SJCRH30 (cell line): ENCODE data around the gene RSF1. TPM values are rescaled to one million over a fixed set of nuclear protein-coding genes. Genes with fewer than 3 reads are reported as not detected.
A peak's percentile ranks its signal among the peaks of the same experiment; 100 is the strongest.
"Not testable (repeated sequence)": the region's sequence is repeated elsewhere in the genome, so short reads cannot be mapped to it uniquely, and the experiment has no call there.

ENCODE experiments used
- DNase-seq, 2 experiments: peaks; one replicate each; pipeline ENCODE4 v3.0.0-alpha.2; 2015 to 2020
- H3K27ac ChIP-seq: fragments of 250-450 bp; sonication (Bioruptor Pico); 2 replicates; pipeline ENCODE4 v1.5.1; 2020; ENCODE audit warnings: mild to moderate bottlenecking, moderate library complexity
- H3K27me3 ChIP-seq: fragments of 250-450 bp; sonication (Bioruptor Pico); 2 replicates; pipeline ENCODE4 v1.5.1; 2020; ENCODE audit warnings: mild to moderate bottlenecking, moderate library complexity
- H3K36me3 ChIP-seq: fragments of 250-450 bp; sonication (Bioruptor Pico); 2 replicates; pipeline ENCODE4 v1.5.1; 2020; ENCODE audit warnings: mild to moderate bottlenecking, moderate library complexity
- H3K4me1 ChIP-seq: fragments of 250-450 bp; sonication (Bioruptor Pico); 2 replicates; pipeline ENCODE4 v1.5.1; 2020; ENCODE audit warnings: mild to moderate bottlenecking, moderate library complexity
- H3K4me3 ChIP-seq: fragments of 250-450 bp; sonication (Bioruptor Pico); 2 replicates; pipeline ENCODE4 v1.5.1; 2020; ENCODE audit warnings: mild to moderate bottlenecking, moderate library complexity
- H3K9me3 ChIP-seq: fragments of 250-450 bp; sonication (Bioruptor Pico); replicated peaks from 2 replicates; pipeline ENCODE4 v1.5.1; 2020; ENCODE audit warnings: mild to moderate bottlenecking, moderate library complexity
- total RNA-seq: library from RNA; depleted of rRNA; stranded (reverse); fragments of >200 nt; shearing (Covaris generic); gene quantifications from 2 replicates; pipeline ENCODE4 v1.2.3, GENCODE V29; 2014

Gene RSF1
- total RNA-seq, 1 experiment from 2014 or later: 56.1 TPM

DNA sequence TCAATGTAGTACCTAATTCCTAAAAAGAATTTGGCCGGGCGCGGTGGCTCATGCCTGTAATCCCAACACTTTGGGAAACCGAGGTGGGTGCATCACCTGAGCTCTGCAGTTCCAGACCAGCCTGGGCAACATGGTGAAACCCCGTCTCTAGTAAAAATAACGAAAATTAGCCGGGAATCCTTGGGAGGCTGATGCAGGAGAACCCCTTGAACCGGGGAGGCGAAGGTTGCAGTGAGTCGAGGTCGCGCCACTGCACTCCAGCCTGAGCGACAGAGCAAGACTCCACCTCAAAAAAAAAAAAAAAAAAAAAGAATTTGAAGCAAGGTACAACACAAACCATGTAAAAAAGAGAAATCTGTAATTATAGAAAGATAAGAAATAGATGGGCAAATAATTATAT, 1.6 kb upstream of the RSF1 start:
- DNase-seq: peak in 1 of 2 experiments; percentile 5
- not testable (repeated sequence) for H3K4me1 ChIP-seq, H3K9me3 ChIP-seq, H3K36me3 ChIP-seq, H3K27me3 ChIP-seq, H3K27ac ChIP-seq
- H3K4me3 ChIP-seq: peak overlapping the region; percentile 84

- Histone ChIP-seq H3K9me3 (no peaks in the 10 kb centered on the region), H3K27ac (no peak overlapping the region; the same call in 1 of the 2 replicates), H3K27me3 (no peaks in the 10 kb centered on the region), H3K4me1 (no peaks in the 10 kb centered on the region), H3K4me3 (peak overlapping the region; percentile 84), H3K36me3 (no peaks in the 10 kb centered on the region)
- peak in 1 of 2 experiments; percentile 29 for DNase-seq
Observed at GRCh38 chr11:77821349-77821851, 878 bp upstream of the RSF1 start.

GRCh38 chr11:77819921-77820564, 479 bp downstream of the RSF1 start:
- Histone ChIP-seq H3K9me3 (no peaks in the 10 kb centered on the region), H3K4me1 (no peaks in the 10 kb centered on the region), H3K27me3 (no peaks in the 10 kb centered on the region), H3K36me3 (no peaks in the 10 kb centered on the region), H3K4me3 (peak overlapping the region; percentile 84), H3K27ac (peak overlapping the region; percentile 68)
- peak in 1 of 2 experiments; percentile 45 for DNase-seq

- Histone ChIP-seq H3K4me3 (peak overlapping the region; percentile 84), H3K27ac (peak overlapping the region; percentile 68), H3K36me3 (no peaks in the 10 kb centered on the region), H3K27me3 (no peaks in the 10 kb centered on the region), H3K9me3 (peaks cover 5% of the 10 kb centered on the region; the same call in 1 of the 2 replicates), H3K4me1 (no peaks in the 10 kb centered on the region)
- peak; percentile 85 to 88 for DNase-seq
Observed at GRCh38 chr11:77819411-77819920, 1.1 kb downstream of the RSF1 start.

- H3K9me3 ChIP-seq: peaks cover 6% of the 10 kb centered on the region; the same call in 1 of the 2 replicates
- H3K27me3 ChIP-seq: no peaks in the 10 kb centered on the region
- H3K4me1 ChIP-seq: no peaks in the 10 kb centered on the region
- DNase-seq: no peak
- H3K27ac ChIP-seq: no peak overlapping the region
- no peak overlapping the region for H3K4me3 ChIP-seq
- H3K36me3 ChIP-seq: peaks cover 14% of the 10 kb centered on the region
Observed at GRCh38 chr11:77815459-77815858, 5.1 kb downstream of the RSF1 start.

GRCh38 chr11:77814848-77815247, 5.7 kb downstream of the RSF1 start:
- H3K36me3 ChIP-seq: peaks cover 14% of the 10 kb centered on the region
- no peak overlapping the region for H3K27ac ChIP-seq
- no peaks in the 10 kb centered on the region for H3K4me1 ChIP-seq
- H3K9me3 ChIP-seq: peaks cover 6% of the 10 kb centered on the region; the same call in 1 of the 2 replicates
- DNase-seq: no peak
- no peaks in the 10 kb centered on the region for H3K27me3 ChIP-seq
- no peak overlapping the region for H3K4me3 ChIP-seq

GRCh38 chr11:77813256-77813655, 7.3 kb downstream of the RSF1 start:
- H3K4me3 ChIP-seq: no peak overlapping the region
- H3K27ac ChIP-seq: no peak overlapping the region
- no peak for DNase-seq
- H3K36me3 ChIP-seq: peaks cover 16% of the 10 kb centered on the region
- no peaks in the 10 kb centered on the region for H3K27me3 ChIP-seq
- peaks cover 6% of the 10 kb centered on the region; the same call in 1 of the 2 replicates for H3K9me3 ChIP-seq
- H3K4me1 ChIP-seq: no peaks in the 10 kb centered on the region

GRCh38 chr11:77806993-77807392, 13.5 kb downstream of the RSF1 start:
- no peaks in the 10 kb centered on the region for H3K4me1 ChIP-seq
- H3K27me3 ChIP-seq: no peaks in the 10 kb centered on the region
- no peak overlapping the region for H3K27ac ChIP-seq
- H3K36me3 ChIP-seq: peaks cover 9% of the 10 kb centered on the region
- no peak overlapping the region for H3K4me3 ChIP-seq
- no peak for DNase-seq
- no peaks in the 10 kb centered on the region for H3K9me3 ChIP-seq

DNA sequence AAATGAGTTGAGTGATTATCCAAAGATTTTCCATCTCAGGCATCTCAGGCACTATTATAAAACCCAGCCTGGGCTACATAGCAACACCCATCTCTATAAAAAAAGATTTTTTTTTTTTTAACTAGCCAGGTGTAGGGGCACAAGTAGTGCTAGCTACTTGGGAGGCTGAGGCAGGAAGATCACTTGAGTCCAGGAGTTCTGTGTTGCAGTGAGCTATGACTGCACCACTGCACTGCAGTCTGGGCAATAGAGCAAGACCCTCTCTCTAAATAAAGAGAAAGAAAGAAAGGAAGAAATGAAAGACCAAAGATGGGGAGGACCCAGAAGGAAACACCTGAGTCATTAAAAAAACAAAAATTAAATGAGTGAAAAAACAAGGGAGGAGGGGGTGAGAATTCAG, 14.1 kb downstream of the RSF1 start:
- Histone ChIP-seq H3K36me3 (peaks cover 5% of the 10 kb centered on the region), H3K27ac (no peak overlapping the region), H3K27me3 (no peaks in the 10 kb centered on the region), H3K9me3 (no peaks in the 10 kb centered on the region), H3K4me3 (no peak overlapping the region), H3K4me1 (no peaks in the 10 kb centered on the region)
- DNase-seq: no peak

DNA sequence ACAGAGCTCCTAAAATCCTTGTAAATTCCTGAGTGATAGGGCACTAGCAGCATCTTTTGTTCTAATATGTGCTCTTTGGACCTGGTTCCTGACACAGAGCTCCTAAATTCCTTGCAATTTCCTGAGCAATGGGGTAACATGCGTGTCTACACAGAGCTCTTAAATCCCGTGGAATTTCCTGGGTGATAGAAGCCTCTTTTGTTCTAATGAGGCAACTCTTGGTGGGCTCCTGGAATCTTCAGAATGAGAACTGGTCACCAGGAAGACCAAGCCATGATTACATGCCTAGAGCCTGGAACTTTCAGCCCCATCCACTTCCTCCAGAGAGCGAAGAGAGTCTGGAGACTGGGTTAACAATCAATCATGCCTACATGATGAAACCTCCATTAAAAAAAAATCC, 19.0 kb downstream of the RSF1 start:
- no peak for DNase-seq
- peaks cover 4% of the 10 kb centered on the region; the same call in 1 of the 2 replicates for H3K36me3 ChIP-seq
- no peak overlapping the region for H3K4me3 ChIP-seq
- H3K4me1 ChIP-seq: no peaks in the 10 kb centered on the region
- H3K27me3 ChIP-seq: no peaks in the 10 kb centered on the region
- no peak overlapping the region for H3K27ac ChIP-seq
- H3K9me3 ChIP-seq: peaks cover 5% of the 10 kb centered on the region; the same call in 1 of the 2 replicates

DNA sequence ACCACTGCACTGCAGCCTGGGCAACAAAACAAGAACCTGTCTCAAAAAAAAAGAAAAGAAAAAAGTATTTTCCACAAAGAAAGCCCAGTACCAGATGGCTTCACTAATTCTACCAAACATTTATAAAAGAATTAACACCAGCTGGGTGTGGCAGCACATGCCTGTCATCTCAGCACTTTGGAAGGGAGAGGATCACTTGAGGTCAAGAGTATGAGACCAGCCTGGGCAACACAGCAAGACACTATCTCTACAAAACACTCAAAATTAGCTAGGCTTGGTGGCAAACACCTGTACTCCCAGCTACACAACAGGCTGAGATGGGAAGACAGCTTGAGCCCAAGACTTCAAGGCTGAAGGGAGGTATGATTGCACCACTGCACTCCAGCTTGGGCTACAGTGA, 20.1 kb downstream of the RSF1 start:
- Histone ChIP-seq H3K9me3 (peaks cover 5% of the 10 kb centered on the region; the same call in 1 of the 2 replicates), H3K27me3 (no peaks in the 10 kb centered on the region), H3K4me1 (no peaks in the 10 kb centered on the region), H3K4me3 (no peak overlapping the region), H3K27ac (no peak overlapping the region), H3K36me3 (peaks cover 4% of the 10 kb centered on the region; the same call in 1 of the 2 replicates)
- DNase-seq: no peak

- no peaks in the 10 kb centered on the region for H3K4me1 ChIP-seq
- no peak for DNase-seq
- H3K27ac ChIP-seq: no peak overlapping the region
- H3K36me3 ChIP-seq: peaks cover 4% of the 10 kb centered on the region; the same call in 1 of the 2 replicates
- peaks cover 5% of the 10 kb centered on the region; the same call in 1 of the 2 replicates for H3K9me3 ChIP-seq
- no peak overlapping the region for H3K4me3 ChIP-seq
- H3K27me3 ChIP-seq: no peaks in the 10 kb centered on the region
Observed at GRCh38 chr11:77799338-77799737, 21.2 kb downstream of the RSF1 start.

DNA sequence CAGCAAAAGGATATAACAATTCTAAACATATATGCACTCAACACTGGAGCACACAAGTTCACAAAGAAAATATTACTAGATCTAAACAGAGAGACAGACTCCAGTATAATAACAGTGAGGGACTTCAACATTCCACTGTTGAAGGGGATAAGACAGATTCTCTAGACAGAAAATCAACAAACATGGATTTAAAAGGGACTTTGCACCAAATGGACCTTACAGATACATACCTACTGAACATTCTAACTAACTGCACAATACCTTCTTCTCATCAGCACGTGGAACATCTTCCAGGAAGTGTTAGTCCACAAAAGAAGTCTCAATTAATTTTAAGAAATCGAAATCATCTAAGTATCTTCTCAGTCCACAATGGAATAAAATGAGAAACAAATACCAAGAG, 26.6 kb downstream of the RSF1 start:
- no peak overlapping the region for H3K4me3 ChIP-seq
- H3K36me3 ChIP-seq: peaks cover 4% of the 10 kb centered on the region; the same call in 1 of the 2 replicates
- H3K4me1 ChIP-seq: no peaks in the 10 kb centered on the region
- H3K9me3 ChIP-seq: peaks cover 5% of the 10 kb centered on the region; the same call in 1 of the 2 replicates
- H3K27me3 ChIP-seq: no peaks in the 10 kb centered on the region
- H3K27ac ChIP-seq: no peak overlapping the region
- no peak for DNase-seq

- no peaks in the 10 kb centered on the region for H3K27me3 ChIP-seq
- H3K4me1 ChIP-seq: no peaks in the 10 kb centered on the region
- no peak for DNase-seq
- H3K9me3 ChIP-seq: no peaks in the 10 kb centered on the region
- H3K36me3 ChIP-seq: no peaks in the 10 kb centered on the region
- H3K27ac ChIP-seq: no peak overlapping the region
- H3K4me3 ChIP-seq: no peak overlapping the region
Observed at GRCh38 chr11:77791301-77791700, 29.2 kb downstream of the RSF1 start.

DNA sequence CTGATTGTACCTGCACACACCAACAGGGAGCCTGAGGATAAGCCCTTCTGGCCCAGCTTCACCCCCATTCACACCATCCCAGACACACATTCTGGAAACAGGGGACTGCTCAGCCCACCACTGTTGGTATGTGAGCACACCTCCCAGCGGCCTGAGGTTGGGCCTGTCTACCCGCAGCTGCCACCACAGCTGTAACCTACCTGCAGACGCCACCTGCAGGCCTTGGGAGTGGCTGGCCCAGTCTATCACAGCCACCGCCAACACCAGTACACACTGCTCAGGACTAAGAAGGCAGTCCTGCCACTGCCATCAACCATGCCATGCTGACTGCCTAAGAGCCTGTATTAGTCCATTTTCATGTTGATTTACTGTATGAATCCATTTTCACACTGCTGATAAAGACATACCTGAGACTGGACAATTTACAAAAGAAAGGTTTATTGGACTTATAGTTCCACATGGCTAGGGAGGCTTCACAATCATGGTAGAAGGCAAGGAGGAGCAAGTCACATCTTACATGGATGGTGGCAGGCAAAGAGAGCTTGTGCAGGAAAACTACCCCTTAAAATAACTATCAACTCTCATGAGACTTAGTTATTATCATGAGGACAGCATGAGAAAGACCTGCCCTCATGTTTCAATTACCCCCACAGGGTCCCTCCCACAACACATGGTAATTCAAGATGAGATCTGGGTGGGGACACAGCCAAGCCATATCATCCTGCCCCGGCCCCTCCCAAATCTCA, 30.6 kb downstream of the RSF1 start:
- Histone ChIP-seq H3K4me3 (no peak overlapping the region), H3K36me3 (no peaks in the 10 kb centered on the region), H3K4me1 (no peaks in the 10 kb centered on the region), H3K9me3 (no peaks in the 10 kb centered on the region), H3K27me3 (no peaks in the 10 kb centered on the region), H3K27ac (no peak overlapping the region)
- DNase-seq: no peak
